ENCODE data around the gene FASTK.

Gene FASTK

GRCh38 chr7:151091431-151091830 lies 10.8 kb upstream of the FASTK start:
- Histone ChIP-seq H2BK12ac (ENCODE audit: low read length in 2 of 2) (no peak overlapping the region), H2AK5ac (ENCODE audit: low read length, severe bottlenecking) (no peak overlapping the region), H3K18ac (ENCODE audit: low read depth in 1 of 2, low read length in 2 of 2) (no peak overlapping the region), H3K4me2 (ENCODE audit: low read length, poor library complexity, severe bottlenecking) (no peak overlapping the region), H3K4me3 (ENCODE audit: insufficient read depth in 1 of 2, low read depth in 1 of 2, low read length in 2 of 2) (no peak overlapping the region), H4K8ac (ENCODE audit: low read length) (peak overlapping the region; percentile 35), H2BK5ac (ENCODE audit: low read depth, low read length, poor library complexity, severe bottlenecking) (no peak overlapping the region), H3K27me3 (ENCODE audit: control insufficient read depth in 1 of 2, insufficient read depth in 1 of 2, low read length in 2 of 2) (no peaks in the 10 kb centered on the region), H3K79me1 (replicated peaks; ENCODE audit: low read length, poor library complexity, severe bottlenecking) (peaks cover 5% of the 10 kb centered on the region), H3K14ac (ENCODE audit: low read length in 2 of 2) (no peak overlapping the region), H3K23ac (ENCODE audit: low read length in 2 of 2) (no peak overlapping the region), H3K27ac (ENCODE audit: low read length, poor library complexity, severe bottlenecking) (no peak overlapping the region), H2BK120ac (ENCODE audit: low read depth, low read length) (no peak overlapping the region), H4K91ac (ENCODE audit: low read length) (no peak overlapping the region), H3K36me3 (ENCODE audit: control insufficient read depth in 1 of 2, insufficient read depth in 2 of 2, low read depth in 1 of 2, low read length in 2 of 2) (peaks cover 5 to 18% of the 10 kb centered on the region in 2 experiments), H3K4me1 (ENCODE audit: control insufficient read depth, insufficient read depth, low read depth, low read length) (peaks cover 40% of the 10 kb centered on the region), H3K9ac (ENCODE audit: low read length) (no peak overlapping the region), H3K4ac (ENCODE audit: low read depth in 1 of 2, low read length in 2 of 2) (no peak overlapping the region), H3K9me3 (ENCODE audit: control insufficient read depth, low read length) (no peaks in the 10 kb centered on the region), H2AFZ (ENCODE audit: low read depth, low read length) (no peak overlapping the region), H2BK15ac (ENCODE audit: low read depth, poor library complexity, severe bottlenecking) (no peak overlapping the region)
- 48% methylated on average over 6 of the region's 6 CpGs for WGBS
- DNase-seq, result peak; percentile 32

GRCh38 chr7:151091003-151091402 lies 10.4 kb upstream of the FASTK start:
- Histone ChIP-seq H2AFZ (ENCODE audit: low read depth, low read length) (no peak overlapping the region), H2BK5ac (ENCODE audit: low read depth, low read length, poor library complexity, severe bottlenecking) (no peak overlapping the region), H3K27ac (ENCODE audit: low read length, poor library complexity, severe bottlenecking) (no peak overlapping the region), H4K91ac (ENCODE audit: low read length) (no peak overlapping the region), H3K27me3 (ENCODE audit: control insufficient read depth in 1 of 2, insufficient read depth in 1 of 2, low read length in 2 of 2) (no peaks in the 10 kb centered on the region), H3K9ac (ENCODE audit: low read length) (no peak overlapping the region), H3K14ac (ENCODE audit: low read length in 2 of 2) (no peak overlapping the region), H3K79me1 (replicated peaks; ENCODE audit: low read length, poor library complexity, severe bottlenecking) (peaks cover 5% of the 10 kb centered on the region), H3K36me3 (ENCODE audit: control insufficient read depth in 1 of 2, insufficient read depth in 2 of 2, low read depth in 1 of 2, low read length in 2 of 2) (peaks cover 5 to 18% of the 10 kb centered on the region in 2 experiments), H2BK12ac (ENCODE audit: low read length in 2 of 2) (no peak overlapping the region), H2AK5ac (ENCODE audit: low read length, severe bottlenecking) (no peak overlapping the region), H2BK120ac (ENCODE audit: low read depth, low read length) (peak overlapping the region; percentile 40), H3K4ac (ENCODE audit: low read depth in 1 of 2, low read length in 2 of 2) (no peak overlapping the region), H3K18ac (ENCODE audit: low read depth in 1 of 2, low read length in 2 of 2) (peak overlapping the region in 1 of 2 experiments; percentile 30), H3K4me3 (ENCODE audit: insufficient read depth in 1 of 2, low read depth in 1 of 2, low read length in 2 of 2) (no peak overlapping the region), H4K8ac (ENCODE audit: low read length) (no peak overlapping the region), H3K9me3 (ENCODE audit: control insufficient read depth, low read length) (no peaks in the 10 kb centered on the region), H3K23ac (ENCODE audit: low read length in 2 of 2) (no peak overlapping the region), H3K4me2 (ENCODE audit: low read length, poor library complexity, severe bottlenecking) (no peak overlapping the region), H3K4me1 (ENCODE audit: control insufficient read depth, insufficient read depth, low read depth, low read length) (peaks cover 39% of the 10 kb centered on the region), H2BK15ac (ENCODE audit: low read depth, poor library complexity, severe bottlenecking) (no peak overlapping the region)
- no peak for DNase-seq
- WGBS, result 94% methylated on average over 7 of the region's 7 CpGs

- peak overlapping the region; percentile 11 to 85 for H3K18ac ChIP-seq (ENCODE audit: low read depth in 1 of 2, low read length in 2 of 2)
Observed at GRCh38 chr7:151089893-151090730, 9.5 kb upstream of the FASTK start.

More at GRCh38 chr7:151089893-151090730, 9.5 kb upstream of the FASTK start:
- Histone ChIP-seq H4K8ac (ENCODE audit: low read length) (peak overlapping the region; percentile 84), H3K27me3 (ENCODE audit: control insufficient read depth in 1 of 2, insufficient read depth in 1 of 2, low read length in 2 of 2) (no peaks in the 10 kb centered on the region), H3K27ac (ENCODE audit: low read length, poor library complexity, severe bottlenecking) (peak overlapping the region; percentile 47), H4K91ac (ENCODE audit: low read length) (peak overlapping the region; percentile 67), H3K4me3 (ENCODE audit: insufficient read depth in 1 of 2, low read depth in 1 of 2, low read length in 2 of 2) (peak overlapping the region in 1 of 2 experiments; percentile 94), H2BK15ac (ENCODE audit: low read depth, poor library complexity, severe bottlenecking) (peak overlapping the region; percentile 88), H2BK120ac (ENCODE audit: low read depth, low read length) (peak overlapping the region; percentile 64), H2AK5ac (ENCODE audit: low read length, severe bottlenecking) (no peak overlapping the region), H2AFZ (ENCODE audit: low read depth, low read length) (no peak overlapping the region), H3K36me3 (ENCODE audit: control insufficient read depth in 1 of 2, insufficient read depth in 2 of 2, low read depth in 1 of 2, low read length in 2 of 2) (peaks cover 5 to 18% of the 10 kb centered on the region in 2 experiments), H3K14ac (ENCODE audit: low read length in 2 of 2) (peak overlapping the region in 1 of 2 experiments; percentile 22), H3K4ac (ENCODE audit: low read depth in 1 of 2, low read length in 2 of 2) (peak overlapping the region; percentile 18 to 35), H3K9me3 (ENCODE audit: control insufficient read depth, low read length) (no peaks in the 10 kb centered on the region), H3K9ac (ENCODE audit: low read length) (peak overlapping the region; percentile 94), H3K4me1 (ENCODE audit: control insufficient read depth, insufficient read depth, low read depth, low read length) (peaks cover 39% of the 10 kb centered on the region), H2BK5ac (ENCODE audit: low read depth, low read length, poor library complexity, severe bottlenecking) (no peak overlapping the region), H3K4me2 (ENCODE audit: low read length, poor library complexity, severe bottlenecking) (peak overlapping the region; percentile 69), H2BK12ac (ENCODE audit: low read length in 2 of 2) (peak overlapping the region; percentile 22 to 76), H3K79me1 (replicated peaks; ENCODE audit: low read length, poor library complexity, severe bottlenecking) (peaks cover 5% of the 10 kb centered on the region), H3K23ac (ENCODE audit: low read length in 2 of 2) (no peak overlapping the region)
- WGBS, result 74% methylated on average over 16 of the region's 22 CpGs
- DNase-seq, result peak; percentile 60
